ENCODE data around the gene RRAS2.
"Not testable (repeated sequence)": the region's sequence is repeated elsewhere in the genome, so short reads cannot be mapped to it uniquely, and the experiment has no call there.

RRAS2 gene

DNA sequence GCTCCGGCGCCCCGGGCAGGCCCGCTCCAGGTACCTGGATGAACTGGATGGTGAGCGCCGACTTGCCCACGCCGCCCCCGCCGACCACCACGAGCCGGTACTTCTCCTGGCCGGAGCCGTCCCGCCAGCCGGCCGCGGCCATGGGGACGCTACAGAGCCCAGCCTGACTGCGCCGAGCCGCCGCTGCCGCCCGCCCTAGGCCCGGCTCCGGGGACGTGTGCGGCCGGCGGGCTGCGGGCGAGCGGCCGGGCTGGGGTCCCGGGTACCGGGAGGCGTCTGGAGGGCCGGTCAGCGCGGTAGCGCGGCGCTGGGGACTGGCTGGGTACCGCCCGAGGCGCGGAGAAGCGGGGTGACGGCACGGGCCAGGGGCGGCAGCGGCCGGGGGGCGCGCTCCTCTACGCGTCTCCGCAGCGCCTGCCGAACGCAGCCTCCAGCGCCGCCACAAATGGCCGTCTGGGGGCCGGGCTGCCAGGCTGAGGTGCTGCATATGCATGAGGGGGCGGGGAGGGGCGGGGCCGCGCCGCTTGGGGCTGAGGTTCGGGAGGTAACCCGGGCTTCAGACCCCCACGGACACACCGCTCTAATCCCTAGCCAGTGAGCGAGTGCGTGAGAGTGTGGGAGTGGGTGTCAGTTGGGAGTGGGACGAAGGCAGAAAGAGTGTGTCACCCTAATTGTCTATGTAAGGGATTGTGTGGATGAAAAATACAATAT, at the start of gene RRAS2:
Gene RRAS2 (minus strand): TSS at position 455 of the 711 bp plus-strand sequence. CDS start 313 bp downstream, at position 142.
- DNase-seq (ENCODE audit: low read depth): peak; percentile 66

DNA sequence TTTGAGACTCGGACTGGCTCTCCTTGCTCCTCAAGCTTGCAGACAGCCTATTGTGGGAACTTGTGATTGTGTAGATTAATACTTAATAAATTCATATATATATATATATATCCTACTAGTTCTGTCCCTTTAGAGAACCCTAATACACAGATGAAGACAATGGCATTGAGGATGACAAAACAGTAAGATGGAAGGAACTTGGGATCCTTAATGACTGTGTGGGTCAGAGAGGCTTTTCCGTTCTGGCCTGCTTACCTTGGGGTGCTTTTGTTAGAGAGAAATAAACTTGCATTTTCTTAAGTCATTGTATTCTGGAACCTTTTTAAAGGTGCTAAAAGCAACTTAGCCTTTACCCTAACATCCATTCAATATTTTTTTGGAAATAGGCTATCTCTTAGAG, 49.6 kb upstream of the RRAS2 start:
- DNase-seq (ENCODE audit: low read depth): no peak

DNA sequence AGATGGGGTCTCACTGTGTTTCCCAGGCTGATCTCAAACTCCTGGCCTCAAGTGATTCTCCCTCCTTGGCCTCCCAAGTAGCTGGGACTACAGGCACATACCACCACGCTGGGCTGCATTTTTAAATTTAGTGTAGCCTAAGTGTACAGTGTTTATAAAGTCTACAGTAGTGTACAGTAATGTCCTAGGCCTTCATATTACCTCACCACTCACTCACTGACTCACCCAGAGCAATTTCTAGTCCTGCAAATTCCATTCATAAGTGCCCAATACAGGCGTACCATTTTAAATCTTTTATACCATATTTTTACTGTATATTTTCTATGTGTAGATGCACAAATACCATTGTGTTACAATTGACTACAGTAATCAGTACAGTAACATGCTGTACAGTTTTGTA, 47.1 kb upstream of the RRAS2 start:
- peak; percentile 30 for DNase-seq (ENCODE audit: low read depth)

DNA sequence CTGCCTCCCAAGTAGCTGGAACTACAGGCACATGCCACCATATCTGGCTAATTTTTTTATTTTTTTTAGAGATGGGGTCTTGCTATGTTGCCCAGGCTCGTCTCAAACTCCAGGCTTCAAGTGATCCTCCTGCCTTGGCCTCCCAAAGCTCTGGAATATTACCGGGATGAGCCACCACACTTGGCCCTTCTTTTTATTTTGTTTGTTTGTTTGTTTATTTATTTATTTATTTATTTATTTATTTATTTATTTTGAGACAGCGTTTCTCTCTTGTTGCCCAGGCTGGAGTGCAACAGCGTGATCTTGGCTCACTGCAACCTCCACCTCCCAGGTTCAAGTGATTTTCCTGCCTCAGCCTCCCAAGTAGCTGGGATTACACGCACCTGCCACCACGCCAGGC, 44.5 kb upstream of the RRAS2 start:
- DNase-seq (ENCODE audit: low read depth): not testable (repeated sequence)

DNA sequence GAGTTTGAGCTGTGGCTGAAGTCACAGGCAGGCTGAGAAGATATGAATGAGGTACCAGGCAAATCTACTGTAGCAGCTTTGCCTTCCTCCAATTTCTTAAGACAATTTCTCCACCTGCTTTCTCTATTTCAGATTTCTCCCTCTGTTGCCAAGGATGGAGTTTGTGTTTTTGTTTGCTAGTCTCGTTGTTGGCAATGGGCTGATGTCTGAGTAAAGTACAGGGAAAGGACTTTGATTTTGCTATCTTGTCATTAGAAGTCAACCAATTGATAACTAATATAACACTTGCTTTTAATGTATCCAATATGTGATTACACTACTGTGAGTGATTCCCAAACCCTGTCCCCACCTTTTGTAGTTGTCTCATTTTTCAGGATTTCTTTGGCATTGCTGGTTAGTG, 40.1 kb upstream of the RRAS2 start:
- DNase-seq (ENCODE audit: low read depth): no peak

DNA sequence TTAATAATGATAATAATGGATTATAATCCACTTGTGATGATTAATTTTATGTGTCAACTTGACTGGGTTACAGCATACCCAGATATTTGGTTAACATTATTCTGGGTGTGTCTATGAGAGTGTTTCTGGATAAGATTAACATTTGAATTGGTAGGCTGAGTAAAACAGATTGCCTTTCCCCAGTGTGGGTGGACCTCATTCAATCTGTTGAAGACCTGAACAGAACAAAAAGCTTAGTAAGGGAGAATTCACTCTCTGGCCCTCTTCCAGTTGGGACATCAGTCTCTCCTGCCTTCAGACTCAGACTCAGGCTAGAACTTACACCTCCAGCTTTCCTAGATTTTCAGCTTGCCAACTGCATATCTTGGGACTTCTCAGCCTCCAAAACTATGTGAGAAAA, 37.3 kb upstream of the RRAS2 start:
- DNase-seq (ENCODE audit: low read depth): no peak

DNA sequence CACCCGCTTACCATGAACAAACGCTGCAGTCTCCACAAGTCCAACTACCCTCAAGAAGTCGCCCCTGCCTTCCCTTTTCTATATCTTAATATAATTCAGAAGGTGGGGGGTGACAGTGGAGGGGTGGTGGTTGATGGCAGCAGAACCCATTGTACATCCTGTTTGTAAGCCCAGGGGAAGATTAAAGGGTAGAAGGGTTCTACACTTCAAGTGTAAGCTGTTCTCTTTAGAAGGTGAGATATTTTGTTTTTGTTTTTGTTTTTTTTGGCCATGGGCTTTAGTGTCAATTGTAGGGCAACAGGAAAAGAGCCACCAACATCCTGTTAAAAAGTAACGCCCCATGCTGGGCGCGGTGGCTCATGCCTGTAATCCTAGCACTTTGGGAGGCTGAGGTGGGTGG, 34.9 kb upstream of the RRAS2 start:
- DNase-seq (ENCODE audit: low read depth): no peak

DNA sequence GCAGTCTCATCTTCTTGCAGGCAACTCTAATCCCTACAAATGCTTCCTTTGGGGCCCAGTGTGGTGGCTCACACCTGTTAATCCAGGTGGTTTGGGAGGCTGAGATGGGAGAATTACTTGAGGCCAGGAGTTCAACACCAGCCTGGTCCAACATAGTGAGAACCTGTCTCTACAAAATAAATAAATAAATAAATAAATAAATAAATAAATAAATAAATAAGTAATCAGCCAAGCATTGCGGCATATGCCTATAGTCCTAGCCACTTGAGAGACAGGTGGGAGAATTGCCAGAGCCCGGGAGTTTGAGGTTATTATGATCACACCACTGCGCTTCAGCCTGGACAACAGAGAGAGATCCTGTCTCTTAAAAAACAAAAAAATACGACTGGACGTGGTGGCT, 34.1 kb upstream of the RRAS2 start:
- DNase-seq (ENCODE audit: low read depth): no peak

DNA sequence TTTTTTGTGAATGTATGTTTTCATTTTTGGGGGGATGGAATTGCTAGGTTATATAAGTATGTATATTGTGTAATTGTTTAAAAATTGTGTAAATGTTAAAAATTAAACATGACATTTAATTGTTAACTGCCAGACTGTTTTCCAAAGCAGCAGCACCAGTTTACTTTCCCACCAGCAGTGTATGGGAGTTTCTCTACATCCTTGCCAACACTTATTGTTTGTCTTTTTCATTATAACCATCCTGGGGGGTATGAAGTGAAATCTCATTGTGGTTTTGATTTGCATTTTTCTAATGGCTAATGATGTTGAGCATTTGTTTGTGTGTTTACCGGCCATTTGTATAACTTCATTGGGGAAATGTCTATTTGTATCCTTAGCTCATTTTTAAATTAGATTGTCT, 31.7 kb upstream of the RRAS2 start:
- DNase-seq (ENCODE audit: low read depth): peak; percentile 61

DNA sequence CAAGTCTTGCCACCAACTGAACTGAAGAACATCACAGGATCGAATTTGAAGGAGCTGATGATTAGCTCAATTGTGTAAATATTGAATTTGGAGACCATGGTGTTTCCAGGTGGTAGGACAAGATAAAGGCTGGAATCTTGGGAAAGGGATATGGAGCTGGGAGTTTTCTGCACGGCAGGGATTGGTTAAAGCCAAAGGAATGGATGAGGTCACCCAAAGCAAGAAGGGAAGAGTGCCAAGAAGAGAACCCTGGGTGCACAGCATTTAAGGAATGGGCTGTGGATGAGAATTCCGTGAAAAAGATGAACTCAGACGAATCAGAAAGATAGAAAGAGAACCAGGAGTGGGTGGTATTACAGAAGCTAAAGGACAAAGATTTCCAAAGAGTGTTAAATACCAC, 29.4 kb upstream of the RRAS2 start:
- DNase-seq (ENCODE audit: low read depth): no peak

DNA sequence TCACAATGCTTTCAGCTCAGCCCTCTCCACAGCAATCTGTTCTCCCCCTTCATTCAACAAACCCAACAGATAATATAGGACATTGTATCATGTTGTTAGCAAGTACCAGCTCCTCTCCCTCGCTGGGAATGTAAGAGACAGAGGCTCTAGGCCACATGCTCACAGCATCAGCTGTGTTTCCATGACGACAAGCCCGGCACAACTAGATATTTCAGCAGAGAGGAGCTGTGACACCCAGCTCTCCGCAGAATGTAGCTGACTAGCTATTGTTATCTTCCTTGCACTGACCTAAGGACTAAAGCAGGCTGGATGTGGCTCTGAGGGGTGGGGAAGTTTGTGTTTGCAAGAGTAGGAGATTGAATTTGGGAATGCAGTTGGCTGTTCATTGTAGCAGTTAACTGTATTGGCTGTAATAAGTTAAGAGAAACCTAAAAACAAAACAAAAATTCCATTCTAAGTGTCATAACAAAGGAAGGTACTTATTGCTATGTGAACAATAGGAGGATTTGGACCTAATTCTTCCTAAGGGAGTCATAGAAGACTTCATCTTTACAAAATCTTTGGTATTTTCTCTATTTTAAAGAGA, 28.0 kb upstream of the RRAS2 start:
- peak; percentile 80 for DNase-seq (ENCODE audit: low read depth)

DNA sequence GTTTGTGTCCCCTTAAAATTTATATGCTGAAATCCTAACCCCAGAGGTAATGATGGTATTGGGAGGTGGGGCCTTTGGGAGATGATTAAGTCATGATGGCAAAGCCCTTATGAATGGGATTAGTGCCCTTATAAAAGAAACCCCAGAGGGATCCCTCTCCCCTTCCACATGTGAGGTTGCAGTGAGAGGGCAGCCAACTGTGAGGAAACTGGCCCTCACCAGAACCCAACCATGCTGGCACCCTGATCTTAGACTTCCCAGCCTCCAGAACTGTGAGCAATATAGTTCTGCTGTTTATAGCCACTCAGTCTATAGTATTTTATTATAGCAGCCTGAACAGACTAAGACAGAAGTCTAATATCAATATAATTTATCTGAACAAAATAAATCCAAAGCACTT, 27.1 kb upstream of the RRAS2 start:
- no peak for DNase-seq (ENCODE audit: low read depth)

DNA sequence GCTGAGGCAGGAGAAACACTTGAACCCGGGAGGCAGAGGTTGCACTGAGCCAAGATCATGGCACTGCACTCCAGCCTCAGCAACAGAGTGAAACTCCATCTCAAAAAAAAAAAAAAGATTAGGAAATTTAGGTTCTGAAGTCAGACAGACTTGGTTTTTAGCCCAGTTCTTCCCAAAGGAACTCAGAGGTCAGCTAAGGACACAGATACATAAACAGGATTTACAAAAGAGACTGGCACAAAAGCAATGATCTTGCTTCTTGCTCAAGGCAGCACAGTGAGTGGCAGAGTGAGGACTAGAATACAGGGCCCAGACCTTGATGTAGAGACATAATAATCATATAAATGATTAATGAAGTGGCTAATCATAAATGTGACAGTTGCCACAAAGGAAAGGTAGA, 25.4 kb upstream of the RRAS2 start:
- peak; percentile 96 for DNase-seq (ENCODE audit: low read depth)

DNA sequence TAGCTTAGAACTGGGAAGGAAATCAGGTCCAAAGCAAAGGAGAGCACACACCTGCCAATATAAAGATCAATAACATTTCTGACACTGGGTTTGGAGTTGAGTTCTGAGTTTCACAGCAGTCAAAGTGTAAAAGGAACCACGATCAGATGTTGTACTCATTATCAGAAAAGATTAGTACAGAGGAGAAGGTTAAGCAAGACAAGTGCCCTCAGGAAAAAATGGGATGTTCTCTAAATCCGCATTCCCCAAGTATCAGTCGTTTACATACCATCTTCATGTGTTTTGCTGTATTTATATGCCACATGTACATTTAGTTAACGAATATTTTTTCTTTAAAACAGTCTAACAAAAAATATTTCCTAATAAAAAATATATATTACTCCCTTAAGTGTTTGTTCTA, 23.0 kb upstream of the RRAS2 start:
- DNase-seq (ENCODE audit: low read depth): no peak

DNA sequence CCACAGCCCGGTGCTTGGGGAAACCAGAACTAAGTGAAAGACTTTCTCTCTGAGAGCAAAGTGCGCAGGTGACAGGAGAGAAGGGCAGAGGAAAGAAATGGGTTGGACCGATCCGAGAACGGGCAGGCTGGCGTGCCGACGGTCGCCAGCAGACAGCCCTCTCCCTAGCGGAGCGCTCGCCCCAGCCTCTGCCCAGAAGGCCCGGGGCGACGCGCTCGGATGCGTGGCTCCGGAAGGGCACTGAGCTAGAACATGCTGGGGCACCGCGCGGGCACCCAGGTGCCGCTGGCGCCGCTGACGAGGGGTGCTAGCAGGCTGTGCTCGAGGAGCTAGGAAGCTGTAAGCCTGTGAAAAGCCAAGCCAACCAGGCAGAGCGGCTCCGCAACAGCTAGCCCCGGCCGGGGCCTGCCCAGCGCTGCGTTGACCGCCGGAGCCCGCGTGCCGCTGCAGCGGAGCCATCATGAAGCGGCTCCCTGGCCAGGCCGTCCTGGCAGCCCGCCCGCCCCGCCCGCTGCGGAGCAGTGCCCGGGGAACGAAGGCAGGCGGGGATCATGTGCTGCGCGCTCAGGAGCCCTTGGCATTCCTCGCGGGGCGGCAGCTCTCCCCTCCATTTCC, 22.1 kb upstream of the RRAS2 start:
- peak; percentile 65 for DNase-seq (ENCODE audit: low read depth)

DNA sequence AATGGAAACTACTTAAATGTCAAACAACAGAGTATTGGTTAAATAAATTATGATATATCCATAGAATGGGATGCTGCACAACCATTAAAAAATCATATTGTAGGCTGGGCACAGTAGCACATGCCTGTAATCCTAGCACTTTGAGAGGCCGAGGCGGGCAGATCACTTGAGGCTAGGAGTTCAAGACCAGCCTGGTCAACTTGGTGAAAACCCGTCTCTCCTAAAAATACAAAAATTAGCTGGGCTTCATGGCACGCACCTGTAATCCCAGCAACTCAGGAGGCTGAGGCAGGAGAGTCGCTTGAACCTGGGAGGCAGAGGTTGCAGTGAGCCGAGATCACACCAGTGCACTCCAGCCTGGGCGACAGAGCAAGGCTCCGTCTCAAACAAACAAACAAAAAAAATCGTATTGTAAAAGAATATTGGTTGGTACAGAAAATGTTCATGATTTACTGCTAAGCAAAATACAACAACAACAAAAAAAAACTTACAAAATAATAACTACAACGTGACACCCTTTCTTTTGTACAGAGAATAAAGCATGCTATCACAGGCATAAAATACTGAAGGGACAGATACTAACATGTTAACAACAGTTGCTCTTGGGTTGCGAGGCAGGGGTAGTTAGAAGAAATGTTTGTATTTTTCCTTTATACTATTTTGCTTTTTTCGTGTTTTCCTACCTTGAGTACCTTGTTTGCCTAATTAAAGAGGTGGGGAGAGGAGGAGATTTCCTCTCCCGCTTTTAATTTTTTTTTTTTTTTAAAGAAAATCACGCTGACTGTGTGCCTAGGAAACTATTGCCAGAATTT, 21.3 kb upstream of the RRAS2 start:
- DNase-seq (ENCODE audit: low read depth): no peak

DNA sequence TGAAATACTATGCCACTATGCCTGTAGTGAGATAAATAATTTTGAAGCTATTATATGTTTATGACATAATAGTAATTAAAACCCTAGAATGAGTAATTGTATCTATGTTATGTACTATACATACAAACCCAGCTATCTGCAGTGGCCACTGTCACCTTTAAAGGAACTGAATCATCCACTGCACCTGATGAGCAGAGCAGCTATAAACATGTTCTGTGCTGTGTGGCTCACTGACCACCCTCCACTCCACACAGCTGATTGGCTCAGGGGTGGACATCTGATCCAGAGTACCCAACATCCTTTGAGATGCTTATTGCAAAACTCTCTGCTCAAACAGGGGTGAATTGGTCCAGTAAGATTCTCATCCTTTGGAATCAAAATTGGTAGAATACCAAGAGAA, 19.2 kb upstream of the RRAS2 start:
- DNase-seq (ENCODE audit: low read depth): no peak

DNA sequence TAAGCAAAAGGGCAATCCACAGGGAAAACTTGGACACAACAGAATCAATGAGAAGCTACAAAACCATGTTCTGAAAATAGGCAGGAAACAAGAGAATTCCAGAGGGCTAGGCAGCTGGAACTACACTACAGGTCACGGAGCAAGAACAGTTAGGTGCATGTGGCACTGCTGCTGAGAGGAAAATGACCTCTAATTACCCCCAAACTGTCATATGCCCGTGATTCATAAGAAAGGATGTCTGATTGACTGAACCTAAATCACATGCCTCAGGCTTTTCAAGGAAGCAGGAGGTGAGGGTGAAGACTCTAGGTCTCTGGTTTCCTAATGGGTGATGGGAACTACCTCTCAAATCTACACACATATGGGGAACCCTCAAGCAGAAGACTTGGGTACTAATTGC, 17.9 kb upstream of the RRAS2 start:
- DNase-seq (ENCODE audit: low read depth): no peak

DNA sequence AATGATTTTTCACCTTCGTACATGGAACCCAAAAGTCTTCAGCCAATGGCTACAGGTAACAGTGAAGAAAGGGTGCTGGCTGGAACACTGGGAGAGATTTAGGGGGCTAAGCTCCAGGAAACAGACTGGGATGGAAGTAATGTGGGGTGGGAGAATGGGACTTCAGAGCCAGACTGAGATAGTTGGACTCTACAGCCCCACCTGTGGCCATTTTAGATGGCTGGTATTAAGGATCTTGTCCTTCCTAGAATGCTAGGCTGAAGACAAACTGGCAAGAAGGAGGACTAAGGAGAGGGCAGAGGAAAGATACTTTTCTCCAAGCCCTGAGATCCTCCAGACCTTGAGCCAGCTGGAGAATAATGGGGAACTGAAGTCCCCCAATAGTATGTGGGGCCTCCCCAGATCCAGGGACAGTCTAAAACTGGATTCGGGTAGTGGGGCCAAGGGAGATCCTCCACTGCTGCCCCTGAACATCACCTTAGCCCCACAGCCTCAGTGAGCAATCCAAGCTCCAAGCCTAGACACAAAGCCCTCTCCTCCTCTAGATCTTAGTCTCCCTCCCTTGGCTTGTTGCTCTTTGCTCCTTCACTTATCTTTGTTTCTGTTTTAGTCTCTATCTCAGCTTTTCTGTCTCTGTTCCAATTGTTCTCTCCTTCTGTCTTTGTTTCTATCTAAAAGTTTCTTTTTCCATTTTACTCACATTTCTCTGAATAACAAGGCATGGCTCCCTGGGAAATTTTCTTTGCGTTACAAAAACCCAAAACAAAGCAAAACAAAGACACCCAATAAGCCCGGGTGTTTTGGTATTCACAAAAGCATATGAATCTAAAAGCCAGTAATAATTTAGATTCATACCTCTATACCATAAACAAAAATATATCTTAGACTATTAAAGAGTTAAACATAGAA, 16.2 kb upstream of the RRAS2 start:
- no peak for DNase-seq (ENCODE audit: low read depth)

DNA sequence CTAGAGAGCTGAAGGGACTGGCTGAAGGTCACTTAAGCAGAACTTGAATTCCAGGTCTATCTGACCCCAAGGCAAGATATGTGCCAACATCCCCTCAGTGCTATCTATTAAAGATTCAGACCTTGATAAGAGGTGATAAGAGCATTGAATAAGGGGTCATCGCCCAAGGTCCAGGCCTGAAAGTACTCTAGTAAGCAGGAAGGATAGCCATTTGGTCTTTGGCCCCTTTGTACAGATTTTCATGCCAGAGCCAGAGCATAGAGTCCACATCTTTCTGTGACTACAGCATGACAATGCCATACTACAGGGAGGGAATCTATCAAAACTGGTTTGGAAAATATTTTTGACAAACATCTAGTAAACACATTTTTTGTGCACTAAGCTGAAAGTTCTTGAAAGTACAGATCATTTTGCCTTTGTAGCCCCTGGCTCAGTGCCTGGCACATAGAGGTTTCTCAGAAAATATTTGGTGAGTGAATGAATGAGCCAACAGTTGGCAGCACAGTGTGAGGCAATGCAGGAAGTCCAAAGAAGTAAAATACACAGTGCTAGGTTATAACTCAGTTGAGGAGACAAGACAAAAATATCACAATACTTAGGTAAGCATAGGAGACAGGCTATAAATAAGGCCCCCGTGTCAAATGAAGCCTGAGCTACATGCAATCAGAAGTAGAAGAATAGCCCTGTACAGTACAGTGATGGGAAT, 15.1 kb upstream of the RRAS2 start:
- peak; percentile 91 for DNase-seq (ENCODE audit: low read depth)

DNA sequence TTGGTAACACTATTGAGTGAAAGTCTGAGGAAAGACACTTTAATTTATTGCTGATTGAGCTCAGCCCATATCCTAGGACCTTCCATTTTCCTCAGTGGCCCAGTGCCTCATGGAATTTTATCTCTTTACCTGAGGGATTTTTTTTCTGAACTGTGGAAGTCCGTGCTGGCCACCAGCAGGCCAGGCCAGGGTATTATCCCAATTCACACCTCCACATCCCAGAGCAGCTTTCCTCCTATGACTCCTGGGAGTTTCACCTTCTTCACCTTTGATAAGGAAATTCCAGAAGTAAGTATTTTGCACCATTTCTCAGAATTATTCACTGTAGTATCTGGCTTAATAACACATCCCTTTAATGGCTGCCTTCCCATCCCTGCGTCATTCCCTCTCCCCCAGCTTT, 13.0 kb upstream of the RRAS2 start:
- no peak for DNase-seq (ENCODE audit: low read depth)

Measured in fibroblast of gingiva (primary cell).